H1 (cell line): ENCODE results near the gene NUAK1.

Experiments
- ATF3 ChIP-seq: IDR thresholded peaks from 2 replicates; pipeline ENCODE4 v1.6.1; 2011; ENCODE audit warnings: low read depth, mild to moderate bottlenecking, low read length; ENCODE audit not compliant: insufficient read depth
- HDAC6 ChIP-seq: IDR thresholded peaks from one replicate; pipeline ENCODE4 v1.7.1; 2012; ENCODE audit warnings: low read depth, mild to moderate bottlenecking, inconsistent platforms, low read length, moderate library complexity
- JUN ChIP-seq: IDR thresholded peaks from 2 replicates; pipeline ENCODE4 v1.6.1; 2011; ENCODE audit warnings: low read depth, mild to moderate bottlenecking, improper control_type of control experiment, low read length
- KDM4A ChIP-seq: IDR thresholded peaks from one replicate; pipeline ENCODE4 v1.7.1; 2012; ENCODE audit warnings: low read depth, mild to moderate bottlenecking, moderate library complexity, low read length, inconsistent platforms; ENCODE audit not compliant: severe bottlenecking
- POLR2A ChIP-seq, 2 experiments: IDR thresholded peaks; 1 replicate in 1 of 2; 2 replicates in 1 of 2; pipeline ENCODE4 v1.6.1; 2011; ENCODE audit warnings: low read depth in 2 of 2, low read length in 2 of 2, mild to moderate bottlenecking in 2 of 2; ENCODE audit errors: control extremely low read depth in 1 of 2
- POLR2AphosphoS5 ChIP-seq: IDR thresholded peaks from 2 replicates; pipeline ENCODE4 v1.6.1; 2011; ENCODE audit warnings: low read depth, low read length
- SP1 ChIP-seq: IDR thresholded peaks from 2 replicates; pipeline ENCODE4 v1.6.1; 2011; ENCODE audit warnings: low read depth, low read length
- SUZ12 ChIP-seq: fragments of 200-600 bp; sonication (generic); IDR thresholded peaks from 2 replicates; pipeline ENCODE4 v1.6.1; 2012; ENCODE audit warnings: mild to moderate bottlenecking, inconsistent platforms, low read length, moderate library complexity, mixed read lengths
- TF ChIP-seq, protein P1 (sequence below), 3 experiments: IDR thresholded peaks; 1 replicate in 2 of 3; 2 replicates in 1 of 3; pipeline versions ENCODE4 v1.5.1 to v1.6.1; 2011; ENCODE audit warnings: low read length in 3 of 3, mild to moderate bottlenecking in 3 of 3, inconsistent platforms in 2 of 3, low read depth in 1 of 3, moderate library complexity in 1 of 3; ENCODE audit not compliant: insufficient read depth in 1 of 3; ENCODE audit errors: control extremely low read depth in 1 of 3
- TF ChIP-seq, protein P2 (sequence below): IDR thresholded peaks from 2 replicates; pipeline ENCODE4 v1.6.1; 2012; ENCODE audit warnings: inconsistent platforms

DNA sequence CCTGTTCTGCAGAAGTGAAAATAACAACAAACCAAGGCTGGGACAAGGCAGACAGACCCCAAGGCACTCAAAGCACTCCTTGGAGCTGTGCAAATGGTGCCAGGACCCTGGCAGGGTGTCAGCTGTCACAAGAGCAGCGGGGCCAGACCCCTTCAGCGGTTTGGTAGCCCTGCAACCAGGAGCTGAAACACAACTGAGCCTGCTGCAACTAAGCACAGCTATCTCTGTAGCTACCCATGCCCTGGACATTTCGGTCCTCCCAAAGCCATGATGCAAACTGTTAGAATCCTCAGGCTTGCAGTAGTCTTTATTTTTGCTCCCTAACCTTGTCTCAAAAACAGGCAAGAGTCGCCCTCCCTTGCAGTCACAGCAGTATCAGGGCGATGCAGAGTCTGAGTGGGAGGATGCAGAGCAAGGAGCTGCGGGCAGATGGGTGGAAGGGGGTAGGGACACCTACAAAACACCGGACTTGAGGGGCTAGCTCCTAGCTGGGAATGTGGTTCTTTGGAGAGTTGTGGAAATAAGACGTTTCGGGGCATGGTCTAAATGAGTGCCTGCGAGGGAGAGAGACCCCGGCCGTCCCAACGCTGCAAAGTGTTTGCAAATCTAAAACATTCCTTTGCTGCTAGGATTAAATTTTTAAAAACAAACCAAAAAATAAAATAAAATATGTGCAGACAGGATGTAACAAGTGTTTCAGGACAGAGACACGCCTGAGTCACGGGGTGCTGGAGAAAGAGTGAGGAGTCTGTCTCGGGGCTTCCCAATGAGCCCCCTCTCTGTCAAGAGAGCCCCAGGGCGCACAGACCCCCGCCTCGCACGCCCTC is 1.0 kb downstream of the NUAK1 start:
- TF ChIP-seq SUZ12 (no peak), SP1 (no peak), KDM4A (no peak), POLR2AphosphoS5 (no peak), HDAC6 (no peak), JUN (no peak), POLR2A (IDR thresholded peaks at IDR 0.05; ENCODE audit: control extremely low read depth in 1 of 2, low read depth in 2 of 2, low read length in 2 of 2) (no peak), ATF3 (no peak)
- TF ChIP-seq, protein P1, sequence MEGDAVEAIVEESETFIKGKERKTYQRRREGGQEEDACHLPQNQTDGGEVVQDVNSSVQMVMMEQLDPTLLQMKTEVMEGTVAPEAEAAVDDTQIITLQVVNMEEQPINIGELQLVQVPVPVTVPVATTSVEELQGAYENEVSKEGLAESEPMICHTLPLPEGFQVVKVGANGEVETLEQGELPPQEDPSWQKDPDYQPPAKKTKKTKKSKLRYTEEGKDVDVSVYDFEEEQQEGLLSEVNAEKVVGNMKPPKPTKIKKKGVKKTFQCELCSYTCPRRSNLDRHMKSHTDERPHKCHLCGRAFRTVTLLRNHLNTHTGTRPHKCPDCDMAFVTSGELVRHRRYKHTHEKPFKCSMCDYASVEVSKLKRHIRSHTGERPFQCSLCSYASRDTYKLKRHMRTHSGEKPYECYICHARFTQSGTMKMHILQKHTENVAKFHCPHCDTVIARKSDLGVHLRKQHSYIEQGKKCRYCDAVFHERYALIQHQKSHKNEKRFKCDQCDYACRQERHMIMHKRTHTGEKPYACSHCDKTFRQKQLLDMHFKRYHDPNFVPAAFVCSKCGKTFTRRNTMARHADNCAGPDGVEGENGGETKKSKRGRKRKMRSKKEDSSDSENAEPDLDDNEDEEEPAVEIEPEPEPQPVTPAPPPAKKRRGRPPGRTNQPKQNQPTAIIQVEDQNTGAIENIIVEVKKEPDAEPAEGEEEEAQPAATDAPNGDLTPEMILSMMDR (IDR thresholded peaks at IDR 0.05; ENCODE audit: control extremely low read depth in 1 of 3, insufficient read depth in 1 of 3, low read depth in 1 of 3, low read length in 3 of 3) = no peak
- TF ChIP-seq, protein P2, sequence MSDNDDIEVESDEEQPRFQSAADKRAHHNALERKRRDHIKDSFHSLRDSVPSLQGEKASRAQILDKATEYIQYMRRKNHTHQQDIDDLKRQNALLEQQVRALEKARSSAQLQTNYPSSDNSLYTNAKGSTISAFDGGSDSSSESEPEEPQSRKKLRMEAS = no peak
